ENCODE data around the gene NAA15.
"Not testable (repeated sequence)": the region's sequence is repeated elsewhere in the genome, so short reads cannot be mapped to it uniquely, and the experiment has no call there.

NAA15 gene

DNA sequence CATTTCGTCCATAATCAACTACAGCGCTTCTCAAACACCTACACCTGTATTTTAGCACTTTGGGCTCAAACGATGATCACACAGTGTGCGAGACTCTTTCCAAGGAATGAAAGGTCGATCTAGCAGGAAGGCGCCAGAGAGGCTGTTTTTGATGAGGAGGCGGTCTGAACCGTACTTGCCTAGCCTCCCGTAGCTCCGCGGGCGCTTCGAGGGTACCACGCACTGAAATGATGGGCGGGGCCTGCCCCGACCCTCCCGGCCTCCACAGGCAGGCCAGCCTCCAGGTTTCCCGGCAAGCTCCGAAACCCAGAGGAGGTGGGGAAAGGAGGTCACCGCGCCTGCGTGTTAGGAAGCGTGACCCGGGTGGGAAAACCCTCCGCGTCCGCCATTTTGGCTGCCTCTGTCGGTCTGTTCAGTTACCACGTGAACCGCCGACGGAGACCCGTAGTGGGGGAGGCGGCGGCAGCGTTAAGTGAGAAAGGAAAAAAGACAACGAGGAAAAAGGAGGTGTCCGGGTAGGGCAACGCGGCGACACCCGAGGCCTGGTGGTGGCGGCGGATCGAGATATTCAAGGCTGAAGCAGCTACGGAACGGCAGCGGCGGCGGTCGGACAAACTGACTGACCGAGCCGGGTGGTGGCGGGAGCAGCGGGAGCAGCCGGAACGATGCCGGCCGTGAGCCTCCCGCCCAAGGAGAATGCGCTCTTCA is at the start of gene NAA15:
NAA15 (plus strand) TSS at position 393 of the 708 bp plus-strand sequence; CDS start at position 666, 273 bp downstream.
- DNase-seq: peak; percentile 97

DNA sequence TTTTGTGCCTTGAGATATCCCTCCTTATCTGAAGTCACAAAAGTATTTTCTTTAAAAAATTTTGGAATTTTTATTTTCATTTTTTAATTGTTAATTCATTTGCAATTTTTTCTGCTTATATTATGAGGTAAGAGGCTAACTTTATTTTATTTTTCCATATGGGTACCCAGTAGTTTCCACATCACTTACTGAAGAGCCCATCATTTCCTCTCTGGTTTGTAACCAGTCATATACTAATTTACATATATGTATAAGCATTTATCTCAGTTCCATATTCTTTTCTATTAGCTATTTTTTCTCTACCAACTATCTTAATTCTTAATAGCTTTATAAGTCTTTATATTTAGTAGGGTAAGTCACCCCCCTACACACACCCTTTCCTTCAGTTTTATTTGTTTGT is 48.3 kb upstream of the NAA15 start:
- DNase-seq: no peak

- DNase-seq: no peak
Observed at GRCh38 chr4:139253713-139254112, 47.6 kb upstream of the NAA15 start.

GRCh38 chr4:139255581-139255980 is 45.7 kb upstream of the NAA15 start:
- DNase-seq: not testable (repeated sequence)

DNA sequence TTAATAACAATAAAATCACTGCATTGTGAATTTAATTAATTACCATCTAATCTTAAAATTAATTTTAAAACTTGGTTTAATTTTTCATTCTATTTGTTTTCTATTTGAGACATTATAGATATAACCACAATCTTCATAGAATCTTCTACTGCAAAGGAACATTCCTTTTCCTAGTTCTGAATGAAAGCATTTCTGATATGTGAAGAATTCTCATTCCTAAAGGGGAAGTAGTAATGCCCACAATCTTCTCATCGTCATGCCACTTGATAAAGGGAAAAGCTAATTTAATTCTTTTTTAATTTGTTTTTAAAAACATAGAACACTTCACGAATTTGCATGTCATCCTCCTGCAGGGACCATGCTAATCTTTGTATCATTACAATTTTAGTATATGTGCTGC is 45.0 kb upstream of the NAA15 start:
- DNase-seq: no peak

DNA sequence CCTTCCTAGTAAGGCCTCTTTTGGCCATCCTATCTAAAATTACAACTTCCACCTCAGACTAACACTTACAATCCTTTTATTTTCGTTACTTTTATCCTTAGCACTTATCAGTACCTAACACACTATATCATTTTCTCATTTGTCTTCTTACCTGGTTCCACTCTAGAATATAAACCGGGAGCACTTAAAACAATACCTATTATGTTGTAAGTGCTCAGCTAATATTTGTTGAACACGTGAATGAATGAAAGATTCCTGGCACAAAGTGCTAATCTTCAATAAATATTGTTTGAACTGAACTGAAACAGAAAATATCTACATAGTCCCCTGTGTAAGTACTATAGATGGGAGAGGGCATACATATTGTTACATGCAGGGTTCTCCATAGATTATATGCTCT is 35.7 kb upstream of the NAA15 start:
- no peak for DNase-seq

DNA sequence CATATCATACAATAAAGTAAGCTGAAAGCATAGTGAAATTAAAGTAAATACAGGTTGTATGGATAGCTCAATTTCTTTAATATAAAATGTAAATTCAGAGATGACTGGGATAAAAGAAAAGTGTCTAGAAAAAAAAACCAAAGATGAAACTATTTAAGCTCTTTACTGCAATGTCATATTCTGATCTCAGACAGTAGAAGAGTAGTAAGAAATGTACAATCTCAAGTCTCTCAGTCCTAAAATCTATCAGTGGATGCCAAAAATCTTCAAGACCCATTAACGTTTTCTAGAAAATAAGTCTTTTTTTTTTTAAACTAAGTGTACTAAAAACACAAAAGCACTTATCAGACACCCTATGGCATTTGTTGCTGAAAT is 35.1 kb upstream of the NAA15 start:
- no peak for DNase-seq

GRCh38 chr4:139266583-139267257 is 34.6 kb upstream of the NAA15 start:
- DNase-seq: peak; percentile 77 to 81

DNA sequence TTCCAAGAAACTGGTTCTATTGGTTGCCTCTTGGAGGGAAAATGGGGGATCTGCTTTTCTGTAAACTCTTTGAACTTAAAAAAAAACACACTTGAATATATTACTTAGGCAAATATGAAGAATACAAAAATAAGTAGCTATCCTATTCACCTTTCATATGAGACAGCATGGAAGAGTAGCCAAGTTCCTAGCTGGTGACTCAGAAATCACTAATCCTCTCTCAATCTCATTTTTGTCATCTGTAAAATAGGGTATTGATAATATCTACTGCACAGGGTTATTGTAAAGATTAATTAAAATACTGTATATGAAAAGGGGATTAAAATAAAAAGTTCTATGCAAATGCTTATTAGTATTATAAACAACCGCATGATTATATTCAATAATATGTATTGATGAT is 34.0 kb upstream of the NAA15 start:
- no peak for DNase-seq

GRCh38 chr4:139273835-139274234 is 27.5 kb upstream of the NAA15 start:
- no peak for DNase-seq

- DNase-seq: no peak
Observed at GRCh38 chr4:139274790-139275189, 26.5 kb upstream of the NAA15 start.

DNA sequence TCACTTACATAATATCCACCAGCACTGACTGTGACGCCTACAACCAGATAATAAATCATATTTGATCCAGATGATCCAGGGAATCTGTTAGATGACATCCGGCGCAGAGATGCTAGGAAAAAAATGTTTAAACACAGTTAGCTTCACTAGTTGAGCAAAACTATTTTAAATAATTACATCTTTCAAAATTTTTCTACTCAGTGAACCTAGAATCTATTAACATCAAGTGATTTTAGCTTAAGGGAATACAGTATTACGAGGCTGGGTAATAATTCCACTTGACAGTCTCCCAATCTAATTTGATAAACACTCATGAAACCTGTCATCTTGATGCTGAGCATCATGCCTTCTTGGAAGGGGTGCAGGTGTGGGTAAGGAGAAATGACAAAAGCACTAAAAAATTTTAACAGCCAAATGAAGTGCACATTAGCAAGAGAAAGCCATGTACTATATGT is 26.0 kb upstream of the NAA15 start:
- DNase-seq: no peak

- no peak for DNase-seq
Observed at GRCh38 chr4:139278485-139278884, 22.8 kb upstream of the NAA15 start.

GRCh38 chr4:139278912-139279759 is 22.2 kb upstream of the NAA15 start:
- DNase-seq: peak in 1 of 2 donors; percentile 17

DNA sequence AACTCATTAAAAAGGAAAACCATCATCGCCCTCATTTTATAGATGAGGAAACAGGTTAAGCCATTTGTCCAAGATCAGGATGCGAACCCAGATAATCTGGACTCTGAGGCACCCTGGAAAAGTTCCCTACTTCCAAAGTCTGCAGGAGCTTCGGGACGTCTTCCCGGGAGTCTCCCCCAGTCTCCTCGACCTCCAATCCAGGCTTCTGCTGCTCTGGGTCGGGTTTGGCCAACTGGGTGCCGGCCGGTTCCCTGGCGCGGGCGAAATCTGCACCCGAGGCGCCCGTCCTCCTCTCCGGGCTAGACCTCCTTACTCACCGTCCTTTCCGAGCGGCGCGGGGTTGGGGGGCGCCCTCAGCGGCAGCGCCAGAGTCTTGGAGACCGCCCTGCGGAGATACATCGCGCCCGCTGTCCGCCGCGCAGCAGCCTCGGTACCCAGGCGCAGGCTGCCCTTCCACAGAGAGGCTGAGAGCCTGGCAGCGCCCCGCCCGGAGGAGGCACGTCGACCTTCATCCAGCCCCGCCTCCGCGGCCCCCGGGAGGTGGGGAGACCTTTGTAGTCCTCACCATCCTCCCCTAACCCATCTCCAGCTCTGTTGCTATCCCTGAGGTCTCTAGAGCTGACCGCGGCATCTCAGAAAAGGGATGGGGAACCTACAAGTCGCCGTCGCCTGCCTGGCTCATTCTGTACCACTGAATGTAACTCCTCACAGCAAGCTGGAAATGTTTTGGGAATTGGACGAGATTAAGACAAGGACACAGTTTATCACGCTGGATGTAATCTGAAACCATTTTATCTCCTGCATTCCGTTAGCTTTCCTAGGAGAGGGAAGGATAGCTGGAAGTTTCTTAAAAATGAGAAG is 21.3 kb upstream of the NAA15 start, which contains the start of gene MGARP:
MGARP (minus strand) TSS at position 466 of the 861 bp plus-strand sequence; CDS start at position 399, 67 bp downstream.
- DNase-seq: peak; percentile 24 to 49

DNA sequence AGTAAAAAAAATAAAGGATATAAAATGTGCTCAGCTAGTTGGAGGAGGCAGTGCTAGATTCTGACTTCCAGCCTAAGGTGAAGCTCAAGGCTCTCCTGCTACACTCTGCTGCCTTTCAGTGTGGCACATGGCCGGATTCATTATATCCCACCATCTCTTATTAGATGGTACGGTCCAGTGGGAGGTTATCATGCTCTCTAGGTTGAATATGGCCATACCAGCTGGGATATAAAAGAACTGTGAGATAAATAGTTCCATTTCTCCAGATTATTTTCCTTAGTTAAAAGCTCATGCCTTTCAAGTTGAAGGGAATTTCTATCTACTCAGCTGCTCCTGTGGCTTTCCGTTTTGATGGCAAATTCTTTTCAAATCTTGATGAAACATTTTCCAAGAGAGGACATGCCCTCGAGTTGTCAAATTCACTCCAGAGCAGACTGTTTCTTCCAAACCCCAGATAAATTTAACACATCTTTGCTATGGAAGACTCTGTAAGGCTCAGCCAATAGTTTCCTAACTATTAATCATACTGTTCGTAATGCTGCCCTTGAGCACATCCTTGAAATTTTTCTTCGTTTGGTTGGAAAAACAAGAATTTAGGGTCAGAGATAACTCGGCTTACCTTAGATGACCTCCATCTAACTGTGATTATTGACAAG is 19.1 kb upstream of the NAA15 start:
- no peak for DNase-seq

GRCh38 chr4:139282721-139283075 is 18.6 kb upstream of the NAA15 start:
- DNase-seq: no peak

DNA sequence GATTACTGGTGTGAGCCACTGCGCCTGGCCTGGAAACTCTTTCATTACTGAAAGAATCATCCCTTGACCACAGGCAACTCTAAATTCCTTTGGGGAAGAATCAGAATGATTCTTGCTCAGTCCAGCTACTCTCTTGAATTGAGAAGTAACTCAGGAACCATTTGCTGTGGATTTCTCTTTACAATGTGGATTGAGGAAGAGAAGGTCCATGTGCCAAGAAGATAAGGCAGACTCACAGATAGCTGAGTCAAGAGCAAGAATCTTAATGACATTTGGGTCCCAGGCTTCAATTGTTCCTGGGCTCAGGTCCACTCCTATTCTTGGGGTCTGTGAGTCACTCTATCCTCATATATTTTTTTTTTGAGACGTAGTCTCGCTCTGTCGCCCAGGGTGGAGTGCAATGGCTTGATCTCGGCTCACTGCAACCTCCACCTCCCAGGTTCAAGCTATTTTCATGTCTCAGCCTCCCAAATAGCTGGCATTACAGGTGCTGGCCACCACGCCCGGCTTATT is 15.1 kb upstream of the NAA15 start:
- DNase-seq: no peak

DNA sequence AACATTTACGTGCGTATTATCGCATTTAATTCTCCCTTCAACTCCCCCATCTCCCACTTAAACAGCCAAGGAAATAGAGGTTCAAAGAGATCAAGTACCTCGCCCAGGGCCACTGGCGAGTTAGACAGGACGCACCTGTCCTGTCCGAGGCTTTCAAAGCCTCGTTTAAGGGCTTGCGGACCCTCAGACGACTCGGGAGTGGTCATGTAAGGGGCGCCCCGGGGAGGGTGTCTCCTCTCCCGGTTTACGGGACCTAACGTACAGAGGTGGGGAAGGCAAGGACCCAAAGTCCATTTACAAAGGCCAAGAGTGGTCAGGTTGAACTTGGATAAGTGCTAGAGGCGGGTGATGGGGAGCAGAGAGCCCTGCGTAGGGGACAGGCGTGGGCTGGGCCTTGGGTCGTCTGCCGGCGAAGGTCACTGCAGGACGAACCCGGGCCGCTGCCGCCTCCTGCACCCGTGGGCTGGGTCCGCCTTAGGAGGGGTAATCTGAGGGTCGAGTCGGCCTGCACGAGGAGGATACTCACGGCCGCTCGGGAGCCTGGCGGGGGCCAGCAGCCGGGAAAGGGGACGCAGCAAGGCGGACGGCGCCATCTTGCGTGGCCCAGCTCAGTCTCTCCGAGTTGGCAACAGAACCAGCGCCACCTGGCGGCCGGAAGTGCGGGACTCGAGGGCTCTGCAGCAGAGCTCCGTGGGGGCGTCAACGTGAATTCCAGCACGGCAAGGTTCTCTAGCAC is 5.9 kb upstream of the NAA15 start:
- peak; percentile 99 to 100 for DNase-seq

- no peak for DNase-seq
Observed at GRCh38 chr4:139295942-139296299, 5.4 kb upstream of the NAA15 start.

DNA sequence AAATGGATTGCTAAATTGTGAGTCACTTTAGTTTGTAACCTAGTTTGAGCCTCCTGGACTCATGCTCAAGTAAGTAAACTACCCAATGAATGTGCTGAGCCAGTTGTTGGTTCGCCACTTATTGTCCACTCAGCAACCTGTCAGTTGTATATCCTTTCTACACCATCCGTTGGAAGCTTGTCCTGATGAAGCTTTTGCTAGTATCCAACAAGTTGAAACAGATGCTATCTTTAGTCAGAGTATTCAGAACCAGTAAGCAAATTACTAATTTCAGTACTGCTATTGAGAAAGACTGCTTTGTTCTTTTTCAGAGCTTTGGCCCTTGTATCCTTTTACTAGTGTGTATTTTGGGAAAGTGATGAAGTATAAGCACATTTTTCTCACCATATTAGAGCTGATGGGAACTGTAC is 4.3 kb upstream of the NAA15 start:
- no peak for DNase-seq
